Measurements from ENCODE around the gene ZNF485.

- no peak for TF ChIP-seq CTCF (IDR thresholded peaks at IDR 0.05)
- TF ChIP-seq RAD21 (IDR thresholded peaks at IDR 0.05; ENCODE audit: low read length) = no peak
- no peak for TF ChIP-seq POLR2AphosphoS5 (IDR thresholded peaks at IDR 0.05; ENCODE audit: low read depth, low read length)
- TF ChIP-seq MAX (IDR thresholded peaks at IDR 0.05; ENCODE audit: low read depth) = no peak
- no peak for TF ChIP-seq ZBTB33 (IDR thresholded peaks at IDR 0.05; ENCODE audit: borderline replicate concordance, low read depth)
- no peak for TF ChIP-seq EP300 (IDR thresholded peaks at IDR 0.05; ENCODE audit: borderline replicate concordance in 1 of 2, low read depth in 1 of 2, low read length in 1 of 2)
- TF ChIP-seq REST (IDR thresholded peaks at IDR 0.05; ENCODE audit: low read depth, low read length) = no peak
- TF ChIP-seq SIN3A (IDR thresholded peaks at IDR 0.05; ENCODE audit: borderline replicate concordance, low read depth, low read length) = no peak
- TF ChIP-seq FOXM1 (IDR thresholded peaks at IDR 0.05; ENCODE audit: low read depth) = no peak
- TF ChIP-seq CHD2 (IDR thresholded peaks at IDR 0.05; ENCODE audit: low read length, partially characterized antibody) = no peak
- no peak for TF ChIP-seq TCF12 (IDR thresholded peaks at IDR 0.05)
- TF ChIP-seq MXI1 (IDR thresholded peaks at IDR 0.05; ENCODE audit: low read depth, low read length) = no peak
Measured at GRCh38 chr10:43576062-43576461, 30.2 kb upstream of the ZNF485 start.
